Keratinocyte (primary cell): ENCODE results near the gene MEIS2. TPM values are rescaled to one million over a fixed set of nuclear protein-coding genes. Genes with fewer than 3 reads are reported as not detected.

Experiments
- DNase-seq: peaks from one replicate; pipeline ENCODE4 v3.0.0-alpha.2; 2011; ENCODE audit warnings: low read depth, missing footprints, low spot score
- FAIRE-seq: peaks from 2 replicates; lab custom pipeline; 2011; peaks lifted over from hg19 to GRCh38; lab: Jason Lieb, UNC
- H2AFZ ChIP-seq: 2 replicates; pipeline ENCODE4 v1.6.0; 2012; ENCODE audit warnings: low read length, control low read depth, inconsistent platforms; ENCODE audit not compliant: control insufficient read depth
- H3K27ac ChIP-seq: 2 replicates; pipeline ENCODE4 v1.5.1; 2011; ENCODE audit warnings: low read length; ENCODE audit not compliant: control insufficient read depth, insufficient read depth
- H3K27me3 ChIP-seq: 3 replicates; pipeline ENCODE4 v1.6.0; 2011; ENCODE audit warnings: low read length; ENCODE audit not compliant: control insufficient read depth, insufficient read depth; ENCODE audit errors: extremely low read depth
- H3K36me3 ChIP-seq, 2 experiments: 2 replicates in 1 of 2; 3 replicates in 1 of 2; pipeline ENCODE4 v1.5.1; 2011; ENCODE audit warnings: low read length in 2 of 2, mild to moderate bottlenecking in 1 of 2; ENCODE audit not compliant: control insufficient read depth in 2 of 2, insufficient read depth in 2 of 2; ENCODE audit errors: extremely low read depth in 1 of 2
- H3K4me1 ChIP-seq: 3 replicates; pipeline ENCODE4 v1.5.1; 2011; ENCODE audit warnings: low read length; ENCODE audit not compliant: control insufficient read depth, insufficient read depth; ENCODE audit errors: extremely low read depth
- H3K4me2 ChIP-seq: 3 replicates; pipeline ENCODE4 v1.6.0; 2011; ENCODE audit warnings: low read depth, low read length; ENCODE audit not compliant: control insufficient read depth, insufficient read depth; ENCODE audit errors: extremely low read depth
- H3K4me3 ChIP-seq, 3 experiments: fragments of 200-600 bp in 1 of 3; sonication (generic) in 1 of 3; 2 replicates in 2 of 3; 3 replicates in 1 of 3; pipeline ENCODE4 v1.5.1; 2011 to 2016; ENCODE audit warnings: low read length in 3 of 3, mild to moderate bottlenecking in 3 of 3, control low read depth in 2 of 3, inconsistent platforms in 1 of 3, low read depth in 1 of 3, mixed read lengths in 1 of 3, mixed run types in 1 of 3, moderate library complexity in 1 of 3; ENCODE audit not compliant: control insufficient read depth in 2 of 3, insufficient read depth in 2 of 3; ENCODE audit errors: extremely low read depth in 1 of 3
- H3K79me2 ChIP-seq: 2 replicates; pipeline ENCODE4 v1.6.0; 2012; ENCODE audit warnings: low read length; ENCODE audit not compliant: control insufficient read depth, insufficient read depth
- H3K9ac ChIP-seq: 3 replicates; pipeline ENCODE4 v1.6.0; 2011; ENCODE audit warnings: low read length; ENCODE audit not compliant: control insufficient read depth, insufficient read depth; ENCODE audit errors: extremely low read depth
- H3K9me1 ChIP-seq: 3 replicates; pipeline ENCODE4 v1.6.0; 2011; ENCODE audit warnings: low read length; ENCODE audit not compliant: control insufficient read depth, insufficient read depth; ENCODE audit errors: extremely low read depth
- H3K9me3 ChIP-seq: 2 replicates; pipeline ENCODE4 v1.5.1; 2012; ENCODE audit warnings: low read depth, low read length; ENCODE audit not compliant: control insufficient read depth
- H4K20me1 ChIP-seq: 3 replicates; pipeline ENCODE4 v1.6.0; 2011; ENCODE audit warnings: low read length; ENCODE audit not compliant: control insufficient read depth, insufficient read depth; ENCODE audit errors: extremely low read depth
- EZH2 ChIP-seq: IDR thresholded peaks from one replicate; pipeline ENCODE4 v1.6.1; 2012; ENCODE audit warnings: inconsistent platforms, mild to moderate bottlenecking, low read length, moderate library complexity
- dilution Hi-C: fragments of 300-500 bp; cut with MboI; formaldehyde crosslinking; loops from one replicate; pipeline ENCODE4 v1.7.0; 2020; ENCODE audit warnings: low sequenced_read_pairs; ENCODE audit not compliant: extremely low pct_ligation_motif_present
- polyA plus RNA-seq, 5 experiments: library from polyadenylated mRNA; depleted of rRNA in 3 of 5; stranded (reverse) in 3 of 5; stranded (forward) in 1 of 5; unstranded in 1 of 5; fragments of >200 nt; gene quantifications; 1 replicate in 1 of 5; 2 replicates in 3 of 5; 3 replicates in 1 of 5; pipeline versions ENCODE4 v1.2.1 to v1.2.3, GENCODE V29; 2011 to 2012; ENCODE audit warnings: missing spikeins in 2 of 5, low read depth in 1 of 5, low replicate concordance in 1 of 5
- TF ChIP-seq, protein P1 (sequence below), 3 experiments: IDR thresholded peaks in 1 of 3; conservative IDR thresholded peaks in 1 of 3; optimal IDR thresholded peaks in 1 of 3; 2 replicates in 2 of 3; 3 replicates in 1 of 3; pipeline versions ENCODE3 to v1.5.1; 2011; ENCODE audit warnings: low read length in 3 of 3, mild to moderate bottlenecking in 3 of 3, moderate library complexity in 2 of 3, control low read depth in 1 of 3, inconsistent platforms in 1 of 3; ENCODE audit not compliant: insufficient read depth in 2 of 3; ENCODE audit errors: extremely low read depth in 1 of 3

MEIS2 gene
- polyA plus RNA-seq, 1 donor (not counting 4 experiments of a cell fraction or from before 2014, with no cell fraction given), result 11.4 TPM

DNA sequence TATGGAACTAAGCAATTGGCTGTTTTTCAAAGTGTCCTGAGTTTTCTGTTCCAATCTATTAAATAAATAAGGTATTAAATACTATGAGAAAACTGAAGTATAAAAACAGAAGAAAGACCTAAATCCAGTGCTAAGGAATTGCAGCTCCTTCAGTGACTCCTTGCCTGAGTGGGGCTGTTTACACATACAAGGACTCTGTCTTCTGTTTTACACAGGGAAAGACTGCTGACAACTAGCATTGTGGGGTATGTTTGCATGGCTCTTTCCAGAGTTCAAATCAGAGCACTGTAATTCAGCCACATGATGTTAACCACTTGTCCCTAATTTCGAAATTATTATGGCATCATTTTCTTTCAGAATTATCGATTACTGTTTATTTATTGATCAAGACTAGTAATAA, 31.3 kb upstream of the MEIS2 start:
- no peaks in the 10 kb centered on the region for H3K36me3 ChIP-seq
- no peaks in the 10 kb centered on the region for H3K4me1 ChIP-seq
- no peak overlapping the region for H3K9ac ChIP-seq
- H4K20me1 ChIP-seq, result no peaks in the 10 kb centered on the region
- FAIRE-seq (no peak), DNase-seq (no peak)
- H3K9me3 ChIP-seq, result no peaks in the 10 kb centered on the region
- H3K27ac ChIP-seq, result no peak overlapping the region
- H3K4me2 ChIP-seq, result no peak overlapping the region
- H3K4me3 ChIP-seq, result no peak overlapping the region
- peaks cover 2% of the 10 kb centered on the region for H3K27me3 ChIP-seq
- no peak for TF ChIP-seq EZH2
- TF ChIP-seq, protein P1, sequence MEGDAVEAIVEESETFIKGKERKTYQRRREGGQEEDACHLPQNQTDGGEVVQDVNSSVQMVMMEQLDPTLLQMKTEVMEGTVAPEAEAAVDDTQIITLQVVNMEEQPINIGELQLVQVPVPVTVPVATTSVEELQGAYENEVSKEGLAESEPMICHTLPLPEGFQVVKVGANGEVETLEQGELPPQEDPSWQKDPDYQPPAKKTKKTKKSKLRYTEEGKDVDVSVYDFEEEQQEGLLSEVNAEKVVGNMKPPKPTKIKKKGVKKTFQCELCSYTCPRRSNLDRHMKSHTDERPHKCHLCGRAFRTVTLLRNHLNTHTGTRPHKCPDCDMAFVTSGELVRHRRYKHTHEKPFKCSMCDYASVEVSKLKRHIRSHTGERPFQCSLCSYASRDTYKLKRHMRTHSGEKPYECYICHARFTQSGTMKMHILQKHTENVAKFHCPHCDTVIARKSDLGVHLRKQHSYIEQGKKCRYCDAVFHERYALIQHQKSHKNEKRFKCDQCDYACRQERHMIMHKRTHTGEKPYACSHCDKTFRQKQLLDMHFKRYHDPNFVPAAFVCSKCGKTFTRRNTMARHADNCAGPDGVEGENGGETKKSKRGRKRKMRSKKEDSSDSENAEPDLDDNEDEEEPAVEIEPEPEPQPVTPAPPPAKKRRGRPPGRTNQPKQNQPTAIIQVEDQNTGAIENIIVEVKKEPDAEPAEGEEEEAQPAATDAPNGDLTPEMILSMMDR (optimal IDR thresholded peaks at IDR 0.05 in 1 of 3, IDR thresholded peaks at IDR 0.05 in 1 of 3, conservative IDR thresholded peaks at IDR 0.05 in 1 of 3; ENCODE audit: extremely low read depth in 1 of 3, insufficient read depth in 2 of 3, low read length in 3 of 3), result no peak
- no peak overlapping the region for H2AFZ ChIP-seq
- no peaks in the 10 kb centered on the region for H3K9me1 ChIP-seq
- no peaks in the 10 kb centered on the region for H3K79me2 ChIP-seq
- dilution Hi-C loops, result no loop called here

DNA sequence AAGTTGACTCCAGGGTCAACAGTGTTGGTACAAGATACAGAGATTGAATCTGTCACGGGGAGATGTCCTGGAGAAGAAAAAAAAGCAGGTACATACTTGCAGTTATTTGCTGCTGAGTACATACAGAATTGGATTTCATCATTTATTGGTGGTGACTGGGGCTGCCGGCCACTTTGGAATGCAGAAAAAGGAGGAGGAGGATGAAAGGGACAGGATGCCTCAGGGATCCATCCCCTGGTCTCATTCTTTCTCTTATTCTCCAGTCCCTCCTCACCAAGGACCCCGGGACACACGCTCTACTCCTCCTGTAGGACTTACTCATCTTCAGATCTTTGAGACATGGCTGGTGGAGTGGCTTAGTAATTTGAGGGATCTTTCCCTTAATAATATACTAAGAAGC, 30.0 kb upstream of the MEIS2 start:
- H3K9me3 ChIP-seq, result no peaks in the 10 kb centered on the region
- H3K27me3 ChIP-seq, result peaks cover 2% of the 10 kb centered on the region
- H4K20me1 ChIP-seq, result no peaks in the 10 kb centered on the region
- FAIRE-seq, result no peak
- no peaks in the 10 kb centered on the region for H3K79me2 ChIP-seq
- H3K9me1 ChIP-seq, result no peaks in the 10 kb centered on the region
- H3K4me2 ChIP-seq, result no peak overlapping the region
- no peak overlapping the region for H3K27ac ChIP-seq
- no peaks in the 10 kb centered on the region for H3K4me1 ChIP-seq
- TF ChIP-seq, protein P1 (optimal IDR thresholded peaks at IDR 0.05 in 1 of 3, IDR thresholded peaks at IDR 0.05 in 1 of 3, conservative IDR thresholded peaks at IDR 0.05 in 1 of 3; ENCODE audit: extremely low read depth in 1 of 3, insufficient read depth in 2 of 3, low read length in 3 of 3), result no peak
- TF ChIP-seq EZH2, result no peak
- H3K36me3 ChIP-seq, result no peaks in the 10 kb centered on the region
- no peak overlapping the region for H3K9ac ChIP-seq
- H2AFZ ChIP-seq, result no peak overlapping the region
- DNase-seq, result no peak
- H3K4me3 ChIP-seq, result no peak overlapping the region
- dilution Hi-C loops, result no loop called here
